ENCODE results near the gene NRN1.

GRCh38 chr6:5994234-5994998, 12.3 kb downstream of the NRN1 start:
- TF ChIP-seq POLR2AphosphoS5 (IDR thresholded peaks at IDR 0.05; ENCODE audit: low read depth, low read length) (no peak), SIN3A (IDR thresholded peaks at IDR 0.05; ENCODE audit: borderline replicate concordance, insufficient read depth, low read depth, low read length) (no peak), TCF7L2 (IDR thresholded peaks at IDR 0.05; ENCODE audit: low read depth, low read length) (no peak)
- TF ChIP-seq, protein P1, sequence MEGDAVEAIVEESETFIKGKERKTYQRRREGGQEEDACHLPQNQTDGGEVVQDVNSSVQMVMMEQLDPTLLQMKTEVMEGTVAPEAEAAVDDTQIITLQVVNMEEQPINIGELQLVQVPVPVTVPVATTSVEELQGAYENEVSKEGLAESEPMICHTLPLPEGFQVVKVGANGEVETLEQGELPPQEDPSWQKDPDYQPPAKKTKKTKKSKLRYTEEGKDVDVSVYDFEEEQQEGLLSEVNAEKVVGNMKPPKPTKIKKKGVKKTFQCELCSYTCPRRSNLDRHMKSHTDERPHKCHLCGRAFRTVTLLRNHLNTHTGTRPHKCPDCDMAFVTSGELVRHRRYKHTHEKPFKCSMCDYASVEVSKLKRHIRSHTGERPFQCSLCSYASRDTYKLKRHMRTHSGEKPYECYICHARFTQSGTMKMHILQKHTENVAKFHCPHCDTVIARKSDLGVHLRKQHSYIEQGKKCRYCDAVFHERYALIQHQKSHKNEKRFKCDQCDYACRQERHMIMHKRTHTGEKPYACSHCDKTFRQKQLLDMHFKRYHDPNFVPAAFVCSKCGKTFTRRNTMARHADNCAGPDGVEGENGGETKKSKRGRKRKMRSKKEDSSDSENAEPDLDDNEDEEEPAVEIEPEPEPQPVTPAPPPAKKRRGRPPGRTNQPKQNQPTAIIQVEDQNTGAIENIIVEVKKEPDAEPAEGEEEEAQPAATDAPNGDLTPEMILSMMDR (IDR thresholded peaks at IDR 0.05) = no peak
- TF ChIP-seq, protein P2, sequence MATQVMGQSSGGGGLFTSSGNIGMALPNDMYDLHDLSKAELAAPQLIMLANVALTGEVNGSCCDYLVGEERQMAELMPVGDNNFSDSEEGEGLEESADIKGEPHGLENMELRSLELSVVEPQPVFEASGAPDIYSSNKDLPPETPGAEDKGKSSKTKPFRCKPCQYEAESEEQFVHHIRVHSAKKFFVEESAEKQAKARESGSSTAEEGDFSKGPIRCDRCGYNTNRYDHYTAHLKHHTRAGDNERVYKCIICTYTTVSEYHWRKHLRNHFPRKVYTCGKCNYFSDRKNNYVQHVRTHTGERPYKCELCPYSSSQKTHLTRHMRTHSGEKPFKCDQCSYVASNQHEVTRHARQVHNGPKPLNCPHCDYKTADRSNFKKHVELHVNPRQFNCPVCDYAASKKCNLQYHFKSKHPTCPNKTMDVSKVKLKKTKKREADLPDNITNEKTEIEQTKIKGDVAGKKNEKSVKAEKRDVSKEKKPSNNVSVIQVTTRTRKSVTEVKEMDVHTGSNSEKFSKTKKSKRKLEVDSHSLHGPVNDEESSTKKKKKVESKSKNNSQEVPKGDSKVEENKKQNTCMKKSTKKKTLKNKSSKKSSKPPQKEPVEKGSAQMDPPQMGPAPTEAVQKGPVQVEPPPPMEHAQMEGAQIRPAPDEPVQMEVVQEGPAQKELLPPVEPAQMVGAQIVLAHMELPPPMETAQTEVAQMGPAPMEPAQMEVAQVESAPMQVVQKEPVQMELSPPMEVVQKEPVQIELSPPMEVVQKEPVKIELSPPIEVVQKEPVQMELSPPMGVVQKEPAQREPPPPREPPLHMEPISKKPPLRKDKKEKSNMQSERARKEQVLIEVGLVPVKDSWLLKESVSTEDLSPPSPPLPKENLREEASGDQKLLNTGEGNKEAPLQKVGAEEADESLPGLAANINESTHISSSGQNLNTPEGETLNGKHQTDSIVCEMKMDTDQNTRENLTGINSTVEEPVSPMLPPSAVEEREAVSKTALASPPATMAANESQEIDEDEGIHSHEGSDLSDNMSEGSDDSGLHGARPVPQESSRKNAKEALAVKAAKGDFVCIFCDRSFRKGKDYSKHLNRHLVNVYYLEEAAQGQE (IDR thresholded peaks at IDR 0.05; ENCODE audit: insufficient read depth in 1 of 2, low read depth in 2 of 2, low read length in 1 of 2) = no peak
